ENCODE data around the gene ULK3.

Gene ULK3

DNA sequence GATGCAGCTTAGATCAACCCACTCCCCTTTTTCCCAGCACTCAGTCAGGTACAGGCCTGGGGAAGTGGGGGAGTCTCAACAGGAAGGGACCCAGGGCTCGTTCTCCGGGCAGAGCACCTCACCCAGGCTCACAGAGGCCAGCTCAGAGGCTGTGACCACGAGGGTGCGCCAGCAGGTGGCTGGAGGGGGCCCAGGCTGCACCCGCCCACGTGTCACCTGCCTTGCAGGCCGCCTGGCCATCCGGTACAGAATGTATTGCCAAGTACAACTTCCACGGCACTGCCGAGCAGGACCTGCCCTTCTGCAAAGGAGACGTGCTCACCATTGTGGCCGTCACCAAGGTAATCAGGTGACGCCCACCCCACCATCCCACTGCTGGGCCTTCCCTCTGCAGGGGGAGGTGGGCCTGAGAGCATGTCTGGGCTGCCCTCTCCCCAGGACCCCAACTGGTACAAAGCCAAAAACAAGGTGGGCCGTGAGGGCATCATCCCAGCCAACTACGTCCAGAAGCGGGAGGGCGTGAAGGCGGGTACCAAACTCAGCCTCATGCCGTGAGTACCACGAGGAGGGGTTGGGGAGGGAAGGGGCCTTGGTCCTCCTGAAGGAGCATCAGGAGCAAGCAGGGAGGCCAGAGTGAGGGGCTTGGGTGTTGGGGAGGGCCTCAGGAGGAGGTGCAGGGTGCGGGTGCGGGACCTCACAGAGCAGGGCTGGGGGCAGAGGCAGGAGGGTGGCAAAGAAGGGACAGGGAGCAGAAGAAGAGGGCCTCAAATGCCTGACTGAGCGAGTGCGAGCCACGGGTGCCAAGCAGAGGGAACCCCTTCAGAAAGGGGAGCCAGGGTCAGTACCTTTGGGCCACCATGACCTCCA, 44.3 kb downstream of the ULK3 start:
- no peak for DNase-seq

DNA sequence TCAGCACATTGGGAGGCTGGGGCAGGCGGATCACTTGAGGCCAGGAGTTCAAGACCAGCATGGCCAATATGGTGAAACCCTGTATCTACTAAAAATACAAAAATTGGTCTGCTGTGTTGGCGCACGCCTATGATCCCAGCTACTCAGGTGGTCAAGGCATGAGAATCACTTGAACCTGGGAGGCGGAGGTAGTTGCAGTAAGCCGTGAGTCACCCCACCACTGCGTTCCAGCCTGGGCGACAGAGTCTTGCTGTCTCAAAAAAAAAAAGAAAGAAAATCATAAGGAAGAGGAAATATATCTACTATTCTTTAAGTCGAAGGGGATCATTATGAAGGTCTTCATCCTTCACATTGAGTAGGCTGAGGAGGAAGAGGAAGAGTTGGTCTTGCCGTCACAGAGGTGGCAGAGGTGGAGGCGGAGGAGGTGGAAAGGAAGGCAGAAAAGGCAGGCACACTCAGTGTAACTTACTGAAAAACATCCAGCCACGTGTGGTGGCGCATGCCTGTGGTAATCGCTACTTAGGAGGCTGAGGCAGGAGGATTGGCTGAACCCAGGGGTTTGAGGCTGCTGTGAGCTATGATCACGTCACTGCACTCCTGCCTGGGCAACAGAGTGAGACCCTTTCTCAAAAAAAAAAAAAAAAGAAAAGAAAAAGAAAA, 46.9 kb downstream of the ULK3 start:
- no peak for DNase-seq

DNA sequence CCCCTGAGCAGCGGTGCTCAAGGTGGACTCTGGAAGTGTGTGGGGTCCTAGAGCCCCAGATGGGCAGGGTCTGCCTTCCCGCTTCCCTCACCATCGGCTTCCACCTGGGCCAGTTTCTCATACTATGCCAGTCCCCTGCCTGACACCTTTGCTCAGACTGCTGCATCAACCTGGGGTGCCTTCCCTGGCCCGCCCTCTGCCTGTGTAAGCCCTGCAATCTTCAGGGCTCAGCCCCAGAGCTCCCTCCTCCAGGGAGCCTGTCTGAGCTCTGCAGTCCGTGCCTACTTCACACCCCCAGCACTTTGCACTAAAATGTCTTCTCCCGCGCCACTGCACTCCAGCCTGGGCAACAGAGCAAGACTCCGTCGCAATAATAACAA, 48.0 kb downstream of the ULK3 start:
- no peak for DNase-seq

DNA sequence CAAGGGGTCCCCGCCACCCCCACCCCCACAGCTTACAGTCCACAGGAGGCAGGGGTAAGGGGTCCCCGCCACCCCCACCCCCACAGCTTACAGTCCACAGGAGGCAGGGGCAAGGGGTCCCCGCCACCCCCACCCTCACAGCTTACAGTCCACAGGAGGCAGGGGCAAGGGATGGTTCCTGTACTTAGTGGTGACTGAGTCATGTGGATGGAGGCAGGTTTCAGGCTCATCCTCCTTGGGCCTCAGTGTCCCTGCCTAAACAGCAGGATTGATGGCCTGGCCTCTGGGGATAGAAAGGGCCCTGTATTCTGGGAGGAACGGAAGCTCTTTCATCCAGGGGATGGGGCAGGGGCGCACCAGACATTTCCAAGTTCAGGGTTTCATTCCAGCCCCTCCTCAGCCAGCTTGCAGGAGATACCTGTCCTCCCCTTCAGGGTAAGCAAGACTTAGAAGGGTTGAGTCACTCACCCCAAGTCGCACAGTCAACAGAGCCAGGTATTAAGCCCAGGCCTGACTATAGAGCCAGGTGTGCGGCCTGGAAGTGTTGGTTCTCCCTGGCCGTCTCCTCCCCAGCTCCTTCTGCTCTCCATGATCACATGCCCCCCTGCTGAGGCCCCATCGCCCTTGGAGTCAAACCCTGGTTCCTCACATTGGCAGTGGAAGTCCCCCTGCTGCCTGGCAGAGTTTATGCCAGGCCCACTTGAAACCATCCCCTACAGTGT, 48.5 kb downstream of the ULK3 start:
- no peak for DNase-seq

DNA sequence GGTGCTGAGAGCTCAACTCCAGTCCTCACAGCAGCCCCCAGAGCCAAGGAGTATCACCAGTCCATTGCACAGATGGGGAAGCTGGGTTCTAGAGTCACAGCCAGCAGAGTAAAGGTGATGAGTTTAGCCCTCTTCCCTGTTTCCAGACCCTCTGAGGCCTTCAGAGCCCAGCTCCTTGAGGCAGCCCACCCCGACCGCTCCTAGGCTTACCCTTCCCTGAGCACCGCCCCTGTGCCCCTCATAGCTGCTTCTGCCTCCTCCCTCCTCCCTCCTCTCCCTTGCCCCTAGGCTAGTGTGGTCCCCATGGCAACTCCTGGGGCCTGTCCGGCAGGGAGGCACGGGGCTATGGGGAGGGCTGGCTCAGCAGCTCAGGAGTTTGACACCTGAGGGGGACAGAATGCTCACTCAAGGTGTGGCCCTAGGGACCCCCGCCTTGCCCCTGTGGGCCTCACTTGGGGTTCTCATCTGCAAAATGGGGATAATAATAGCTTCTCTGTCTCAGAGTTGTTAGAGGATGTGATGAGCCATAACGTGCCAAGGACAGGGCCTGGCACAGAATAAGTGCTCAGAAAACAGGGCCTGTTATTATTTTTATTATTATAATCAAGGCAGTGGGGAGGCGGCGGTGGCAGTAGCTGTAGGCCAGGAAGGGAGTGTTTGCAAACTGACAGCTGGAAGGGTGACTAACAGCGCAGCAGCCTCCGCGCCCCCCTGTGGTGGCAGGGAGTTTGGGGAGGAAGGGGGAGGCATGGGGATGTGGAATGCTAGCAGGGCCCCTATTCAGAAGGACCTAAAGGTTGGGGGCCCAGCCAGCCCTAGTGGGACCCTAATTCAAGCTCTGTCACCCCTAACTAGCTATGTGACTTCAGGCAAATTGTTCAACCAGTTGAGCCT, 49.6 kb downstream of the ULK3 start:
- DNase-seq: no peak

GRCh38 chr15:74792227-74793016, 50.5 kb downstream of the ULK3 start:
- no peak for DNase-seq

DNA sequence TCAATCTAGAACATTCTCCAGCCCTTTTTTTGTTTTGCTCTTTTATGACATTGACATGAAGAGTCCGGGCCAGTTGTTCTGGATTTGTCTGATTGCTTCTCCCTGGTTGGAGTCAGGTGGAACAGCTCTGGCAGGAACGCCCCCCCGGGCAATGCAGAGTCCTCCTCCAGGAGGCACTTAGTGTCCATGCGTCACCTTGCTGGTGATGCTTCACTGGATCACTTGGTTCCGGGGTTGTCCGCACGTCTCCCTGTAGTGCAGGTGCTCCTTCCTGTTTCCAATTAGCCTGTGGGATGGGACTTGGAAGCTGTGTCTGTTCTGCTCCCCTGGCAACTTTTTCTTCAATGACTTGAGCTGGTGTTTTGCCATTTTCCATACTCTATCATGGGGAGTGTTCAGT, 51.3 kb downstream of the ULK3 start:
- no peak for DNase-seq

- no peak for DNase-seq
Observed at GRCh38 chr15:74791007-74791406, 51.9 kb downstream of the ULK3 start.

- DNase-seq: no peak
Observed at GRCh38 chr15:74790080-74790916, 52.7 kb downstream of the ULK3 start.

DNA sequence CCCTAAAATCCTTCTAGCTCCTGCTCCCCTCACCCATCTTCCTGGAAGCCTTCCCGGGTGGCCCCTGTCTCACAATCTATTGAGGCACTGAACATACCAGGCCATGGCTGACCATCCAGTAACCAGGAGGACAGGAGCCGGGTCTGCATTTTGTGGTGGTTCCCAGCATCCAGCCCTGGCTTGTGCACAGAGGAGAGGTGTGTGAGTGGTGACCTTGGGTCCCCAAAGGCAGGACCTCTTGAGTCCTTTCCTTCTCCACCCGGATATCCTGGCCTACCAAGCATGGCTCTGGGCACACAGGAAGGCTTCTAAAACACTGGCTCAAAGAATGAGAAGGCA, 53.2 kb downstream of the ULK3 start:
- DNase-seq: no peak

DNA sequence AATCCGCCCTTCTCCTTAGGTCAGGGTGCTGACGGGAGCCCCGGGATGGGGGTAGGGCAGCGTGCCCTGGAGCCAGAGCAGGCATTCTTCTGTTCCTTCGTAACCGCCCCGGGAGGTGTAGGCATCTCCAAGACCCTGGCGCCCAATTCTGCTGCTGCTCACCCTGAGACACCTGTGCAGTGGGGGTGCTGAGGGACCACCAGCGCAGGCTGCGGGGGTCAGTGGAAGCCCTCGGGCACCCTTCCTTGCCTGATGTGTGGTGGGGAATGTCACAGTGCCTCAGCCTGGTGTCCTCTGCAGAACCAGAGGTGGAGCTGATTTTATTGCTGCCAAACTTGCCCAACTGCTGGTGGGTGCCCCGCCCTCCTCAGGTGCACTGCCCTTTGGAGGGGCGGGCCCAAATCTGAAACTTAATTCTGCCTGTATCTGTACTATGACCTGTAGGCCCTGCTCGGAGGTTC, 53.8 kb downstream of the ULK3 start:
- DNase-seq: no peak

DNA sequence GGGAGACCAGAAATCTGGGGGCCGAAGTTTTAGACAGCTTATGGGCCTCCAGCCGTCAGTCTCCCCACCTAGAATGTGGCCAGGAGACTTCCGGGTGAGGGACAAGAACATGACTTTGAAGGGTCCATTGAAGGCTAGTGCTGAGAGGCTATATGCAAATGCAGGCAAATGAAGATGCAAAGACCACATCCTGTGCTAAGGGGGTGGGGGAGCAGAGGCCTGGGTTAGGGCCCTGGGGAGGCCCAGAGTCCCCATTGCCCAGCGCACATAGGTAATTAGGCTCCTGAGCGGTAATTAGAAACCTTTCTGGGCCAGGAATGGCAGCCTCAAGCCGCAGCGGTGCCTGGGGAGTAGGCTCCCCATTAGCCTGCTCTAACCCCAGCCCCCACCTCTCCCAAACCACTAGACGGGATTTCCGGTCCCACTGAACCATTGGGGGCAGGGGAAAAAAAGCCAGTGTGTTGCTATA, 54.2 kb downstream of the ULK3 start:
- DNase-seq: no peak

- no peak for DNase-seq
Observed at GRCh38 chr15:74788042-74788682, 54.8 kb downstream of the ULK3 start.

DNA sequence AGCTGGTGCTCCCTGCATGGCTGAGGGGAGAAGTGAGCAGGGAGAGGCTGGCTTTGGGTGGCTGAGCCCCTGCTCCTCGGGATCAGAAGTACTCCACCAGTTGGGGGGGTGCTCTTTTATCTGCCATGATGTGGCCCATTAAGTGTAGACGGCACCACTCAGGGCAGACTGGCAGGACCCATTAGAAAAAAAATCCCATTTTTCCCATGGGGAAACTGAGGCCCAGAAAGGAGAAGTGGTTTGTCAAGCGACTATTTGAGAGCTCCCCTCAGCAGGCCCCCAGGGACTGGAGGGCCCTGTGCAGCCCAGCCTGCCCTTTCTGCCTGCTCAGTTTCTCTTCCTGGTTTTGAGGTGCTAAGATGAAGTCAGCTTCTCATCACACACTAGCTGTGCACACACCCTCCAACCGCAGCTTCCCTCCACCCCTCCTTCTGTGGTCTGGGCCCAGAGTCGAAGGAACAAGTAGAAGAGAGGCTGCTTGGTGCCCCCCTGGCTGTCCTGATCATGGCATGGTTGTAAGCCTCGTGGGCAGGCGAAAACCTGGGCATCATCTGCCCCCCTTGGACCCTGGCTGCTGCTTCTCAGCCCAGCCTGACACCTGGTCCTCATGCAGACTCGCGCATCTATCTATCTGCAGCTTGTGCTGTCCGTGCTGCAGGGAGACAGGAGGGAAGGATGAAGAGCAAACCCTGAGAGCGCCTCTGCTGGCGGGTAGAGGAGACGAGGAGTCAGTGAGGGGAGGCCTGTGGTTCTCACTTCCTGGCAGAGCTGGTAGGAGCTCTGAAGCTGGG, 55.5 kb downstream of the ULK3 start:
- DNase-seq: no peak

GRCh38 chr15:74786551-74787165, 56.3 kb downstream of the ULK3 start:
- no peak for DNase-seq

Data from NCI-H446 (cell line).